IMR-90 (cell line): ENCODE measurements around the gene NECTIN2. TPM values are rescaled to one million over a fixed set of nuclear protein-coding genes. Genes with fewer than 3 reads are reported as not detected.

Experiments used
- ATAC-seq: fragments of 200-7000 bp; cut with Tn5 transposase; 2 replicates; pipeline ENCODE4 v1.9.1; 2020; ENCODE audit warnings: low read depth, mild to moderate bottlenecking, moderate library complexity
- BruUV-seq: library from RNA; stranded (reverse); fragments of 400-500 nt; replicated peaks from 2 replicates; lab custom pipeline; 2021; lab: Mats Ljungman, UMichigan
- CTCF ChIA-PET: fragments of 300-600 bp; formaldehyde crosslinking; extraction: SDS; loops from one replicate; lab custom pipeline; 2021; ENCODE audit warnings: antibody characterized with exemption; lab: Yijun Ruan, JAX
- POLR2A ChIA-PET: fragments of 300-600 bp; sonication (Branson Sonifier 250); formaldehyde crosslinking; loops from one replicate; lab custom pipeline; 2022; ENCODE audit warnings: antibody characterized with exemption; ENCODE audit not compliant: unreplicated experiment; lab: Charles Lee
- DNase-seq: peaks from one replicate; pipeline ENCODE4 v3.0.0; 2013
- H2AFZ ChIP-seq: replicated peaks from 2 replicates; pipeline ENCODE3; 2013; ENCODE audit warnings: low read length, mild to moderate bottlenecking; ENCODE audit not compliant: poor library complexity
- H2AK5ac ChIP-seq: 2 replicates; pipeline ENCODE4 v1.6.1; 2013; ENCODE audit warnings: low read depth, low read length, inconsistent platforms
- H2AK9ac ChIP-seq: replicated peaks from 2 replicates; pipeline ENCODE3; 2013; ENCODE audit warnings: mild to moderate bottlenecking, low read depth, low read length, moderate library complexity; ENCODE audit not compliant: poor library complexity
- H2BK120ac ChIP-seq: 2 replicates; pipeline ENCODE4 v1.6.1; 2013; ENCODE audit warnings: low read depth, low read length, inconsistent platforms
- H2BK15ac ChIP-seq: 3 replicates; pipeline ENCODE4 v1.6.1; 2013; ENCODE audit warnings: low read depth, low read length, inconsistent platforms
- H2BK20ac ChIP-seq: 2 replicates; pipeline ENCODE4 v1.6.1; 2013; ENCODE audit warnings: low read depth, mild to moderate bottlenecking, inconsistent platforms, low read length, moderate library complexity
- H2BK5ac ChIP-seq: 2 replicates; pipeline ENCODE4 v1.6.1; 2013; ENCODE audit warnings: mild to moderate bottlenecking, low read depth, low read length, inconsistent platforms; ENCODE audit not compliant: poor library complexity, severe bottlenecking
- H3K14ac ChIP-seq: replicated peaks from 2 replicates; pipeline ENCODE4 v1.6.1; 2013; ENCODE audit warnings: low read depth, low read length, inconsistent platforms
- H3K18ac ChIP-seq: 2 replicates; pipeline ENCODE4 v1.6.1; 2013; ENCODE audit warnings: low read depth, low read length, control low read depth
- H3K23ac ChIP-seq: 2 replicates; pipeline ENCODE4 v1.6.1; 2013; ENCODE audit warnings: low read depth, low read length, inconsistent platforms
- H3K27ac ChIP-seq: 2 replicates; pipeline ENCODE4 v1.5.1; 2013; ENCODE audit warnings: mild to moderate bottlenecking, control low read depth, low read length; ENCODE audit not compliant: insufficient read depth
- H3K27me3 ChIP-seq: 2 replicates; pipeline ENCODE4 v1.6.1; 2013; ENCODE audit warnings: low read length; ENCODE audit not compliant: control insufficient read depth, insufficient read depth
- H3K36me3 ChIP-seq: 2 replicates; pipeline ENCODE4 v1.6.1; 2013; ENCODE audit warnings: low read length, mixed read lengths; ENCODE audit not compliant: control insufficient read depth, insufficient read depth
- H3K4ac ChIP-seq: 2 replicates; pipeline ENCODE4 v1.6.1; 2013; ENCODE audit warnings: low read depth, low read length, inconsistent platforms
- H3K4me1 ChIP-seq: 2 replicates; pipeline ENCODE4 v1.6.1; 2013; ENCODE audit warnings: low read length, mixed read lengths; ENCODE audit not compliant: control insufficient read depth, insufficient read depth
- H3K4me2 ChIP-seq: 2 replicates; pipeline ENCODE4 v1.6.1; 2013; ENCODE audit warnings: low read depth, mild to moderate bottlenecking, control low read depth, low read length, moderate library complexity
- H3K4me3 ChIP-seq: 2 replicates; pipeline ENCODE4 v1.5.1; 2013; ENCODE audit warnings: low read depth, mild to moderate bottlenecking, control low read depth, low read length, moderate library complexity; ENCODE audit not compliant: insufficient read depth
- H3K56ac ChIP-seq: 2 replicates; pipeline ENCODE4 v1.6.1; 2013; ENCODE audit warnings: low read length, inconsistent platforms; ENCODE audit not compliant: insufficient read depth; ENCODE audit errors: extremely low read depth
- H3K79me1 ChIP-seq, 2 experiments: 2 replicates each; pipeline ENCODE4 v1.6.1; 2013; ENCODE audit warnings: low read length in 2 of 2, inconsistent platforms in 1 of 2, low read depth in 1 of 2
- H3K9ac ChIP-seq: 2 replicates; pipeline ENCODE4 v1.6.1; 2013; ENCODE audit warnings: low read depth, low read length, control low read depth
- H3K9me1 ChIP-seq: 2 replicates; pipeline ENCODE4 v1.6.1; 2013; ENCODE audit warnings: low read length, inconsistent platforms; ENCODE audit not compliant: insufficient read depth
- H3K9me3 ChIP-seq: 2 replicates; pipeline ENCODE4 v1.6.1; 2013; ENCODE audit warnings: low read length; ENCODE audit not compliant: control insufficient read depth, insufficient read depth
- H4K20me1 ChIP-seq: 2 replicates; pipeline ENCODE4 v1.6.1; 2013; ENCODE audit warnings: low read length, inconsistent platforms; ENCODE audit not compliant: insufficient read depth
- H4K5ac ChIP-seq: 2 replicates; pipeline ENCODE4 v1.6.1; 2013; ENCODE audit warnings: mild to moderate bottlenecking, low read depth, low read length, control low read depth
- H4K8ac ChIP-seq, 2 experiments: 2 replicates each; pipeline ENCODE4 v1.6.1; 2013; ENCODE audit warnings: low read depth in 2 of 2, low read length in 2 of 2, control low read depth in 1 of 2, inconsistent platforms in 1 of 2
- H4K91ac ChIP-seq: 2 replicates; pipeline ENCODE4 v1.6.1; 2013; ENCODE audit warnings: low read depth, low read length, inconsistent platforms; ENCODE audit not compliant: insufficient read depth
- CTCF ChIP-seq: conservative IDR thresholded peaks from 2 replicates; pipeline ENCODE4 v1.5.1; 2012; ENCODE audit warnings: mild to moderate bottlenecking, low read depth, low read length, improper control_type of control experiment
- ELK1 ChIP-seq: fragments of 150-350 bp; IDR thresholded peaks from 2 replicates; pipeline ENCODE4 v1.6.1; 2016; ENCODE audit warnings: low read depth, mild to moderate bottlenecking, low read length, moderate library complexity, borderline replicate concordance
- FOS ChIP-seq: fragments of 150-350 bp; IDR thresholded peaks from 2 replicates; pipeline ENCODE4 v1.6.1; 2016; ENCODE audit warnings: low read depth, low read length
- MAZ ChIP-seq: IDR thresholded peaks from 2 replicates; pipeline ENCODE4 v1.6.1; 2012; ENCODE audit warnings: low read depth, mild to moderate bottlenecking, low read length, improper control_type of control experiment, moderate library complexity, borderline replicate concordance
- RFX5 ChIP-seq: IDR thresholded peaks from 2 replicates; pipeline ENCODE4 v1.8.0; 2012; ENCODE audit warnings: low read depth, mild to moderate bottlenecking, low read length, moderate library complexity
- WGBS, 2 experiments: methylation state at CpG; one replicate each; pipeline versions ENCODE4 v1.1.5 to v1.1.7; 2013; ENCODE audit warnings: missing lambda C conversion rate in 2 of 2; ENCODE audit not compliant: insufficient read length in 1 of 2; ENCODE audit errors: extremely low coverage in 2 of 2; 5-methylcytosine and 5-hydroxymethylcytosine counted together
- dilution Hi-C: fragments of 300-500 bp; cut with HindIII; formaldehyde crosslinking; loops from one replicate; pipeline ENCODE4 v1.14.3; 2018; ENCODE audit warnings: low sequenced_read_pairs; ENCODE audit not compliant: unreplicated experiment
- in situ Hi-C: fragments of 300-500 bp; cut with MboI; formaldehyde crosslinking; loops from 3 replicates; pipeline ENCODE4 v1.14.3; 2019; ENCODE audit warnings: low sequenced_read_pairs, inconsistent platforms, mixed read lengths
- intact Hi-C: fragments of 100-400 bp; cut with micrococcal nuclease; formaldehyde crosslinking; loops from 2 replicates; pipeline ENCODE4 v1.10.0; 2022
- polyA plus RNA-seq, 3 experiments: library from polyadenylated mRNA; depleted of rRNA; stranded (reverse); fragments of >200 nt; gene quantifications; 2 replicates each; pipeline ENCODE4 v1.2.3, GENCODE V29; 2012; ENCODE audit warnings: low replicate concordance in 1 of 3
- total RNA-seq: library from RNA; depleted of rRNA; stranded (reverse); fragments of >200 nt; gene quantifications from 2 replicates; pipeline ENCODE4 v1.2.3, GENCODE V29; 2012
- TF ChIP-seq, protein P1 (sequence below): fragments of 150-350 bp; IDR thresholded peaks from 2 replicates; pipeline ENCODE4 v1.6.1; 2017; ENCODE audit warnings: mild to moderate bottlenecking, antibody characterized with exemption, low read length, low read depth

NECTIN2 gene
- total and polyA plus RNA-seq, 2 of the 4 experiments (the other 2 are of a cell fraction) = 77.8 to 170 TPM

- Histone ChIP-seq H2AK9ac (no peak overlapping the region), H4K5ac (no peak overlapping the region), H3K18ac (no peak overlapping the region), H3K27ac (no peak overlapping the region), H3K79me1 (peaks cover 29 to 79% of the 10 kb centered on the region in 2 experiments), H4K91ac (no peak overlapping the region), H3K4me3 (no peak overlapping the region), H3K9me3 (no peaks in the 10 kb centered on the region), H3K9ac (no peak overlapping the region), H4K8ac (no peak overlapping the region), H3K23ac (no peak overlapping the region), H3K56ac (no peak overlapping the region), H3K27me3 (no peaks in the 10 kb centered on the region), H2BK5ac (no peak overlapping the region), H2BK120ac (no peak overlapping the region), H3K4ac (no peak overlapping the region), H3K4me1 (no peaks in the 10 kb centered on the region), H3K4me2 (no peak overlapping the region), H4K20me1 (peaks cover 61% of the 10 kb centered on the region), H2BK20ac (no peak overlapping the region), H2AFZ (no peak overlapping the region), H2AK5ac (no peak overlapping the region), H3K9me1 (peaks cover 13% of the 10 kb centered on the region), H3K36me3 (peaks cover 42% of the 10 kb centered on the region), H2BK15ac (no peak overlapping the region), H3K14ac (no peak overlapping the region)
- ATAC-seq = no peak
- no peak for DNase-seq
- BruUV-seq = no TSS peak
- TF ChIP-seq ELK1 = no peak
- TF ChIP-seq MAZ = no peak
- TF ChIP-seq RFX5 = no peak
- no peak for TF ChIP-seq CTCF
- TF ChIP-seq FOS = no peak
- TF ChIP-seq, protein P1, sequence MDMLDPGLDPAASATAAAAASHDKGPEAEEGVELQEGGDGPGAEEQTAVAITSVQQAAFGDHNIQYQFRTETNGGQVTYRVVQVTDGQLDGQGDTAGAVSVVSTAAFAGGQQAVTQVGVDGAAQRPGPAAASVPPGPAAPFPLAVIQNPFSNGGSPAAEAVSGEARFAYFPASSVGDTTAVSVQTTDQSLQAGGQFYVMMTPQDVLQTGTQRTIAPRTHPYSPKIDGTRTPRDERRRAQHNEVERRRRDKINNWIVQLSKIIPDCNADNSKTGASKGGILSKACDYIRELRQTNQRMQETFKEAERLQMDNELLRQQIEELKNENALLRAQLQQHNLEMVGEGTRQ = no peak
- in situ Hi-C loops (no loop called here), dilution Hi-C loops (no loop called here), intact Hi-C loops (no loop called here)
- POLR2A ChIA-PET = no interaction called here
- CTCF ChIA-PET = no interaction called here
- WGBS, 2 experiments = no CpG with 5 or more reads among the region's 2 CpGs
Measured at GRCh38 chr19:44863990-44864389, 17.9 kb downstream of the NECTIN2 start.
